ENCODE measurements around the gene TAPBP. TPM values are rescaled to one million over a fixed set of nuclear protein-coding genes. Genes with fewer than 3 reads are reported as not detected.
"Not testable (repeated sequence)": the region's sequence is repeated elsewhere in the genome, so short reads cannot be mapped to it uniquely, and the experiment has no call there.

Gene TAPBP
- total and polyA plus RNA-seq, 9 of the 15 experiments (the other 6 are each of a cell fraction or from before 2014, with no cell fraction given) = 5.6 to 74.0 (median 22.3) TPM

GRCh38 chr6:33264015-33264414 lies 49.9 kb downstream of the TAPBP start:
- in situ Hi-C loops (cut with MboI) = no loop called here
- ATAC-seq = peak; percentile 52
- FAIRE-seq = no peak
- no peak overlapping the region for H3K4me2 ChIP-seq (ENCODE audit: insufficient read depth, low read length)
- no peak overlapping the region for H3K27ac ChIP-seq (ENCODE audit: extremely low read depth, low read depth, low read length)
- ChIA-PET POLR2A (interaction anchor here (0.9 to 5.2 kb wide), 4 partner anchors 7 to 13 kb away, joined by 5 to 35 read pairs (median 22); partner anchors contain the start of genes B3GALT4, RPS18 and VPS52), CTCF (ENCODE audit: low intra/inter-chr PET ratio) (no interaction called here)
- H2AFZ ChIP-seq (ENCODE audit: low read depth, low read length) = no peak overlapping the region
- no peak overlapping the region for H3K4me3 ChIP-seq
- no peaks in the 10 kb centered on the region for H3K9me1 ChIP-seq (ENCODE audit: control insufficient read depth, insufficient read depth, low read length)
- intact Hi-C loops (cut with micrococcal nuclease) = no loop called here
- H3K9ac ChIP-seq (ENCODE audit: insufficient read depth in 1 of 2, low read depth in 2 of 2, low read length in 2 of 2) = peak overlapping the region in 1 of 2 experiments; percentile 70; a peak in 2 of 4 replicates
- H3K9me3 ChIP-seq (replicated peaks; ENCODE audit: control insufficient read depth, insufficient read depth, low read depth, low read length) = no peaks in the 10 kb centered on the region
- no peaks in the 10 kb centered on the region for H4K20me1 ChIP-seq (replicated peaks; ENCODE audit: control insufficient read depth, insufficient read depth, low read length)
- 94% methylated on average over 7 of the region's 7 CpGs for WGBS (ENCODE audit: insufficient coverage, low coverage, missing lambda C conversion rate)
- no peak for DNase-seq (ENCODE audit: extremely low read depth in 1 of 4, low spot score in 3 of 4)
- peaks cover 86% of the 10 kb centered on the region for H3K36me3 ChIP-seq (ENCODE audit: control insufficient read depth, insufficient read depth, low read length)
- H3K79me2 ChIP-seq (ENCODE audit: control insufficient read depth, insufficient read depth, low read length) = no peaks in the 10 kb centered on the region; the same call in 2 of the 3 replicates
- no TSS peak for BruUV-seq (replicated peaks)
- 0 out of 2 replicates have a peak, but pooled peaks have one; percentile 16 for TF ChIP-seq RBFOX2 (IDR thresholded peaks at IDR 0.05; ENCODE audit: low read depth, low read length)
- no peak for TF ChIP-seq ZNF445 (CRISPR knock-in tag; IDR thresholded peaks at IDR 0.05; ENCODE audit: low read depth)
- no peak for TF ChIP-seq HES1 (IDR thresholded peaks at IDR 0.05; ENCODE audit: low read depth)
- TF ChIP-seq FOS (IDR thresholded peaks at IDR 0.05; ENCODE audit: extremely low read depth, insufficient read length) = no peak
- H3K4me1 ChIP-seq (replicated peaks in 1 of 2; ENCODE audit: control insufficient read depth in 2 of 2, insufficient read depth in 2 of 2, low read length in 2 of 2) = no peaks in the 10 kb centered on the region; a peak in 1 of 5 replicates
- H3K27me3 ChIP-seq (ENCODE audit: control insufficient read depth in 2 of 2, insufficient read depth in 2 of 2, low read length in 2 of 2) = no peaks in the 10 kb centered on the region

GRCh38 chr6:33262490-33262889 lies 51.4 kb downstream of the TAPBP start:
- H3K4me2 ChIP-seq (ENCODE audit: insufficient read depth, low read length); H3K4me1 ChIP-seq (replicated peaks in 1 of 2; ENCODE audit: control insufficient read depth in 2 of 2, insufficient read depth in 2 of 2, low read length in 2 of 2); ATAC-seq; H3K27ac ChIP-seq (ENCODE audit: extremely low read depth, low read depth, low read length); H3K9me3 ChIP-seq (replicated peaks; ENCODE audit: control insufficient read depth, insufficient read depth, low read depth, low read length); H2AFZ ChIP-seq (ENCODE audit: low read depth, low read length); in situ Hi-C loops (cut with MboI); H3K27me3 ChIP-seq (ENCODE audit: control insufficient read depth in 2 of 2, insufficient read depth in 2 of 2, low read length in 2 of 2); FAIRE-seq; CTCF ChIA-PET (ENCODE audit: low intra/inter-chr PET ratio); H4K20me1 ChIP-seq (replicated peaks; ENCODE audit: control insufficient read depth, insufficient read depth, low read length); BruUV-seq (replicated peaks); H3K9ac ChIP-seq (ENCODE audit: insufficient read depth in 1 of 2, low read depth in 2 of 2, low read length in 2 of 2); H3K4me3 ChIP-seq; H3K79me2 ChIP-seq (ENCODE audit: control insufficient read depth, insufficient read depth, low read length); intact Hi-C loops (cut with micrococcal nuclease); DNase-seq (ENCODE audit: extremely low read depth in 1 of 4, low spot score in 3 of 4); H3K9me1 ChIP-seq (ENCODE audit: control insufficient read depth, insufficient read depth, low read length): not testable (repeated sequence)
- WGBS (ENCODE audit: insufficient coverage, low coverage, missing lambda C conversion rate) = 65% methylated on average over 3 of the region's 3 CpGs
- TF ChIP-seq ZNF146 (CRISPR knock-in tag; IDR thresholded peaks at IDR 0.05; ENCODE audit: unreplicated experiment) (peak; percentile 78), RBM25 (IDR thresholded peaks at IDR 0.05; ENCODE audit: low read depth, low read length, severe bottlenecking) (peak; percentile 32)
- H3K36me3 ChIP-seq (ENCODE audit: control insufficient read depth, insufficient read depth, low read length) = peaks cover 79% of the 10 kb centered on the region
- POLR2A ChIA-PET = interaction anchor here (0.6 to 5.2 kb wide), 3 partner anchors 9 to 291 kb away, joined by 3 to 35 read pairs (median 30); partner anchors contain the start of genes RPS18 and VPS52

Measured in K562 (cell line).